Lung (tissue), 12 donors: ENCODE measurements around the gene CEACAM19. TPM values are rescaled to one million over a fixed set of nuclear protein-coding genes. Genes with fewer than 3 reads are reported as not detected.

Experiments
- ATAC-seq: fragments of 200-7000 bp; cut with Tn5 transposase; one replicate; pipeline ENCODE4 v1.9.1; 2020; ENCODE audit warnings: moderate number of reproducible peaks; ENCODE audit not compliant: insufficient read depth, low FRiP score
- DNase-seq, 3 donors: peaks; one replicate each; pipeline ENCODE4 v3.0.0-alpha.2; 2013 to 2017
- H3K27ac ChIP-seq, 2 donors: one replicate each; pipeline ENCODE4 v1.5.1; 2013; ENCODE audit warnings: mild to moderate bottlenecking in 2 of 2, moderate library complexity in 2 of 2, control low read depth in 1 of 2, inconsistent platforms in 1 of 2, low read depth in 1 of 2, low read length in 1 of 2
- H3K27me3 ChIP-seq, 3 donors: one replicate each; pipeline ENCODE4 v1.5.1; 2013; ENCODE audit warnings: low read length in 2 of 3; ENCODE audit not compliant: control insufficient read depth in 3 of 3, insufficient read depth in 3 of 3
- H3K36me3 ChIP-seq, 4 donors: one replicate each; pipeline ENCODE4 v1.5.1; 2013; ENCODE audit warnings: low read length in 4 of 4, mild to moderate bottlenecking in 1 of 4, moderate library complexity in 1 of 4; ENCODE audit not compliant: control insufficient read depth in 4 of 4, insufficient read depth in 4 of 4
- H3K4me1 ChIP-seq, 5 donors: one replicate each; pipeline ENCODE4 v1.5.1; 2013; ENCODE audit warnings: low read length in 5 of 5, mild to moderate bottlenecking in 2 of 5, moderate library complexity in 1 of 5; ENCODE audit not compliant: control insufficient read depth in 5 of 5, insufficient read depth in 5 of 5
- H3K4me3 ChIP-seq: one replicate; pipeline ENCODE4 v1.5.1; 2013; ENCODE audit warnings: mild to moderate bottlenecking, control low read depth, moderate library complexity
- H3K9ac ChIP-seq, 2 donors: one replicate each; pipeline ENCODE4 v1.5.1; 2013; ENCODE audit warnings: low read length in 2 of 2, control low read depth in 1 of 2; ENCODE audit not compliant: insufficient read depth in 1 of 2
- H3K9me3 ChIP-seq, 4 donors: one replicate each; pipeline ENCODE4 v1.5.1; 2013; ENCODE audit warnings: low read length in 3 of 4, mild to moderate bottlenecking in 1 of 4, moderate library complexity in 1 of 4; ENCODE audit not compliant: control insufficient read depth in 4 of 4, insufficient read depth in 3 of 4
- CTCF ChIP-seq: IDR thresholded peaks from 2 replicates; pipeline ENCODE4 v1.5.1; 2012; ENCODE audit warnings: mild to moderate bottlenecking; ENCODE audit errors: control extremely low read depth, extremely low read depth
- WGBS, 2 donors: extraction: QIAGEN DNeasy Blood & Tissue Kit; methylation state at CpG; one replicate each; pipeline ENCODE4 v1.1.7; 2013; 5-methylcytosine and 5-hydroxymethylcytosine counted together
- polyA plus RNA-seq, 2 donors: library from polyadenylated mRNA; stranded (reverse); fragments of 200-250 nt; gene quantifications; one replicate each; pipeline ENCODE4 v1.2.1, GENCODE V29; 2013
- total RNA-seq, 2 donors: library from RNA; depleted of rRNA in 1 of 2; stranded (reverse); fragments of >200 nt in 1 of 2; gene quantifications; one replicate each; pipeline ENCODE4 v1.2.1, GENCODE V29; 2014 to 2021
- donor health status: control.
- donor health status: control.
- donor health status: Bipolar disorder and iron deficiency.
- donor health status: healthy.
- donor health status: DM: yes; HTN: yes; CAD: no.

The CEACAM19 gene
- total and polyA plus RNA-seq, 4 donors = 2.3 to 8.3 (median 4.4) TPM

DNA sequence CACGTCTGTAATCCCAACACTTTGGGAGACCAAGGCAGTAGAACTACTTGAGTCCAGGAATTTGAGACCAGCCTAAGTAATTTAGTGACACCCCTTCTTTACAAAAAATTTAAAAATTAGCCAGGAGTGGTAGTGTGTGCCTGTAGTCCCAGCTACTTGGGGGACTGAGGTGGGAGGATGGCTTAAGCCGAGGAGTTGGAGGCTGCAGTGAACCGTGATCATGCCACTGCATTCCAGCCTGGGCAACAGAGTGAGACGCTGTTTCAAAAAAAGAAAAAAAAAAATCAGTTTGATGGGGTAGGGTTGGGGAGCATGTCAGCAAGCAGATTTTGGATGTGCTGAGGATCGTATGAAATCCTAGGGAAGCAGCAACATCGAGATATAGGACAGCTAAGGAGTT is 4.2 kb downstream of the CEACAM19 start:
- Histone ChIP-seq H3K4me1 (no peaks in the 10 kb centered on the region), H3K36me3 (peaks cover 0 to 3% (median 0%) of the 10 kb centered on the region in 4 donors), H3K27me3 (no peaks in the 10 kb centered on the region), H3K9me3 (no peaks in the 10 kb centered on the region), H3K4me3 (no peak overlapping the region), H3K27ac (no peak overlapping the region), H3K9ac (no peak overlapping the region)
- DNase-seq (no peak), ATAC-seq (no peak)
- 93 to 96% methylated on average over 6 of the region's 6 CpGs for WGBS, 2 donors
- no peak for TF ChIP-seq CTCF

- no peak overlapping the region for H3K9ac ChIP-seq
- 53 to 64% methylated on average over 8 of the region's 8 CpGs for WGBS, 2 donors
- H3K4me3 ChIP-seq = no peak overlapping the region
- no peak overlapping the region for H3K27ac ChIP-seq
- TF ChIP-seq CTCF = no peak
- H3K9me3 ChIP-seq = no peaks in the 10 kb centered on the region
- ATAC-seq = no peak
- peaks cover 0 to 3% (median 0%) of the 10 kb centered on the region in 4 donors for H3K36me3 ChIP-seq
- H3K4me1 ChIP-seq = no peaks in the 10 kb centered on the region
- peak in 2 of 3 donors; percentile 13 to 26 for DNase-seq
- no peaks in the 10 kb centered on the region for H3K27me3 ChIP-seq
Measured at GRCh38 chr19:44677019-44677811, 5.9 kb downstream of the CEACAM19 start.

DNA sequence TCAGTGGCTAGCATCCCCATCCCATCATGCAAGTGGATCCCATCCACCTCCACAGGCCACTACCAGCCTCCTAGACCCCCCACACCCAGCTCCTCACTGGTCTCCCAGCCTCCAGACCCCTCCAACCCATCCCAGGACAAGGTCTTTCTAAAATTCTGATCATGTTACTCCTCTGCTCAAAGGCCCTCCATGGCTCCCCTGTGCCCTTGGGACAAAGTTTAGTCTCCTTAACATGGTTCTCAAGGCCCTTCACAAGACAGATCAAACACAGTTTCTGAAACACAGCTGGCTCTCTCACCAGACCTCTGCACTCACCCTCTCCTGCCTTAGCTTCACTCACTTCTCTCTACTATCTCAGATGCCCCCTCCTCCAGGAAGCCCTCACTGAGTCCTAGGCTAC is 9.3 kb downstream of the CEACAM19 start:
- no peak overlapping the region for H3K27ac ChIP-seq
- ATAC-seq (no peak), DNase-seq (no peak)
- TF ChIP-seq CTCF = no peak
- no peak overlapping the region for H3K4me3 ChIP-seq
- H3K9ac ChIP-seq = no peak overlapping the region
- no peaks in the 10 kb centered on the region for H3K27me3 ChIP-seq
- H3K4me1 ChIP-seq = peaks cover 0 to 11% (median 0%) of the 10 kb centered on the region in 5 donors
- peaks cover 0 to 3% (median under 1%) of the 10 kb centered on the region in 4 donors for H3K36me3 ChIP-seq
- no peaks in the 10 kb centered on the region for H3K9me3 ChIP-seq
